Keratinocyte (primary cell): ENCODE measurements around the gene MAGI1. TPM values are rescaled to one million over a fixed set of nuclear protein-coding genes. Genes with fewer than 3 reads are reported as not detected.
A peak's percentile ranks its signal among the peaks of the same experiment; 100 is the strongest.

Experiments used
- DNase-seq: peaks from one replicate; pipeline ENCODE4 v3.0.0-alpha.2; 2011; ENCODE audit warnings: low read depth, missing footprints, low spot score
- FAIRE-seq: peaks from 2 replicates; lab custom pipeline; 2011; peaks lifted over from hg19 to GRCh38; lab: Jason Lieb, UNC
- H2AFZ ChIP-seq: 2 replicates; pipeline ENCODE4 v1.6.0; 2012; ENCODE audit warnings: low read length, control low read depth, inconsistent platforms; ENCODE audit not compliant: control insufficient read depth
- H3K27ac ChIP-seq: 2 replicates; pipeline ENCODE4 v1.5.1; 2011; ENCODE audit warnings: low read length; ENCODE audit not compliant: control insufficient read depth, insufficient read depth
- H3K27me3 ChIP-seq: 3 replicates; pipeline ENCODE4 v1.6.0; 2011; ENCODE audit warnings: low read length; ENCODE audit not compliant: control insufficient read depth, insufficient read depth; ENCODE audit errors: extremely low read depth
- H3K36me3 ChIP-seq, 2 experiments: 2 replicates in 1 of 2; 3 replicates in 1 of 2; pipeline ENCODE4 v1.5.1; 2011; ENCODE audit warnings: low read length in 2 of 2, mild to moderate bottlenecking in 1 of 2; ENCODE audit not compliant: control insufficient read depth in 2 of 2, insufficient read depth in 2 of 2; ENCODE audit errors: extremely low read depth in 1 of 2
- H3K4me1 ChIP-seq: 3 replicates; pipeline ENCODE4 v1.5.1; 2011; ENCODE audit warnings: low read length; ENCODE audit not compliant: control insufficient read depth, insufficient read depth; ENCODE audit errors: extremely low read depth
- H3K4me2 ChIP-seq: 3 replicates; pipeline ENCODE4 v1.6.0; 2011; ENCODE audit warnings: low read depth, low read length; ENCODE audit not compliant: control insufficient read depth, insufficient read depth; ENCODE audit errors: extremely low read depth
- H3K4me3 ChIP-seq, 3 experiments: fragments of 200-600 bp in 1 of 3; sonication (generic) in 1 of 3; 2 replicates in 2 of 3; 3 replicates in 1 of 3; pipeline ENCODE4 v1.5.1; 2011 to 2016; ENCODE audit warnings: low read length in 3 of 3, mild to moderate bottlenecking in 3 of 3, control low read depth in 2 of 3, inconsistent platforms in 1 of 3, low read depth in 1 of 3, mixed read lengths in 1 of 3, mixed run types in 1 of 3, moderate library complexity in 1 of 3; ENCODE audit not compliant: control insufficient read depth in 2 of 3, insufficient read depth in 2 of 3; ENCODE audit errors: extremely low read depth in 1 of 3
- H3K79me2 ChIP-seq: 2 replicates; pipeline ENCODE4 v1.6.0; 2012; ENCODE audit warnings: low read length; ENCODE audit not compliant: control insufficient read depth, insufficient read depth
- H3K9ac ChIP-seq: 3 replicates; pipeline ENCODE4 v1.6.0; 2011; ENCODE audit warnings: low read length; ENCODE audit not compliant: control insufficient read depth, insufficient read depth; ENCODE audit errors: extremely low read depth
- H3K9me1 ChIP-seq: 3 replicates; pipeline ENCODE4 v1.6.0; 2011; ENCODE audit warnings: low read length; ENCODE audit not compliant: control insufficient read depth, insufficient read depth; ENCODE audit errors: extremely low read depth
- H3K9me3 ChIP-seq: 2 replicates; pipeline ENCODE4 v1.5.1; 2012; ENCODE audit warnings: low read depth, low read length; ENCODE audit not compliant: control insufficient read depth
- H4K20me1 ChIP-seq: 3 replicates; pipeline ENCODE4 v1.6.0; 2011; ENCODE audit warnings: low read length; ENCODE audit not compliant: control insufficient read depth, insufficient read depth; ENCODE audit errors: extremely low read depth
- CTCF ChIP-seq, 3 experiments: IDR thresholded peaks in 1 of 3; conservative IDR thresholded peaks in 1 of 3; optimal IDR thresholded peaks in 1 of 3; 2 replicates in 2 of 3; 3 replicates in 1 of 3; pipeline versions ENCODE3 to v1.5.1; 2011; ENCODE audit warnings: low read length in 3 of 3, mild to moderate bottlenecking in 3 of 3, moderate library complexity in 2 of 3, control low read depth in 1 of 3, inconsistent platforms in 1 of 3; ENCODE audit not compliant: insufficient read depth in 2 of 3; ENCODE audit errors: extremely low read depth in 1 of 3
- EZH2 ChIP-seq: IDR thresholded peaks from one replicate; pipeline ENCODE4 v1.6.1; 2012; ENCODE audit warnings: inconsistent platforms, mild to moderate bottlenecking, low read length, moderate library complexity
- dilution Hi-C: fragments of 300-500 bp; cut with MboI; formaldehyde crosslinking; loops from one replicate; pipeline ENCODE4 v1.7.0; 2020; ENCODE audit warnings: low sequenced_read_pairs; ENCODE audit not compliant: extremely low pct_ligation_motif_present
- polyA plus RNA-seq, 5 experiments: library from polyadenylated mRNA; depleted of rRNA in 3 of 5; stranded (reverse) in 3 of 5; stranded (forward) in 1 of 5; unstranded in 1 of 5; fragments of >200 nt; gene quantifications; 1 replicate in 1 of 5; 2 replicates in 3 of 5; 3 replicates in 1 of 5; pipeline versions ENCODE4 v1.2.1 to v1.2.3, GENCODE V29; 2011 to 2012; ENCODE audit warnings: missing spikeins in 2 of 5, low read depth in 1 of 5, low replicate concordance in 1 of 5

MAGI1 gene
- polyA plus RNA-seq, 1 donor (not counting 4 experiments of a cell fraction or from before 2014, with no cell fraction given): 10.9 TPM

- no peak overlapping the region for H2AFZ ChIP-seq
- H3K27me3 ChIP-seq: no peaks in the 10 kb centered on the region
- peaks cover 8% of the 10 kb centered on the region for H3K4me1 ChIP-seq
- no peak overlapping the region for H3K4me3 ChIP-seq
- DNase-seq (no peak), FAIRE-seq (no peak)
- no peaks in the 10 kb centered on the region for H3K36me3 ChIP-seq
- no peak for TF ChIP-seq EZH2
- no peak for TF ChIP-seq CTCF (optimal IDR thresholded peaks at IDR 0.05 in 1 of 3, IDR thresholded peaks at IDR 0.05 in 1 of 3, conservative IDR thresholded peaks at IDR 0.05 in 1 of 3; ENCODE audit: extremely low read depth in 1 of 3, insufficient read depth in 2 of 3, low read length in 3 of 3)
- H3K4me2 ChIP-seq: no peak overlapping the region
- no peak overlapping the region for H3K9ac ChIP-seq
- peaks cover 2% of the 10 kb centered on the region for H3K79me2 ChIP-seq
- H3K27ac ChIP-seq: no peak overlapping the region
- peaks cover 3% of the 10 kb centered on the region for H3K9me3 ChIP-seq
- H3K9me1 ChIP-seq: no peaks in the 10 kb centered on the region
- dilution Hi-C loops: no loop called here
- H4K20me1 ChIP-seq: no peaks in the 10 kb centered on the region
These were observed 101.6 kb downstream of the MAGI1 start for GRCh38 chr3:65936908-65937638.

- no peak for TF ChIP-seq CTCF (optimal IDR thresholded peaks at IDR 0.05 in 1 of 3, IDR thresholded peaks at IDR 0.05 in 1 of 3, conservative IDR thresholded peaks at IDR 0.05 in 1 of 3; ENCODE audit: extremely low read depth in 1 of 3, insufficient read depth in 2 of 3, low read length in 3 of 3)
- Histone ChIP-seq H3K79me2 (peaks cover 2% of the 10 kb centered on the region), H4K20me1 (no peaks in the 10 kb centered on the region), H3K4me1 (peaks cover 8% of the 10 kb centered on the region), H3K9me1 (no peaks in the 10 kb centered on the region), H3K9ac (no peak overlapping the region), H3K9me3 (peaks cover 3% of the 10 kb centered on the region), H3K36me3 (no peaks in the 10 kb centered on the region), H3K27ac (no peak overlapping the region), H3K4me2 (no peak overlapping the region), H3K27me3 (no peaks in the 10 kb centered on the region), H2AFZ (no peak overlapping the region), H3K4me3 (no peak overlapping the region)
- DNase-seq: peak; percentile 58
- FAIRE-seq: peak; percentile 96
- dilution Hi-C loops: no loop called here
These were observed 103.0 kb downstream of the MAGI1 start for GRCh38 chr3:65935724-65936123.
